ENCODE data around the gene MT1F.

DNA sequence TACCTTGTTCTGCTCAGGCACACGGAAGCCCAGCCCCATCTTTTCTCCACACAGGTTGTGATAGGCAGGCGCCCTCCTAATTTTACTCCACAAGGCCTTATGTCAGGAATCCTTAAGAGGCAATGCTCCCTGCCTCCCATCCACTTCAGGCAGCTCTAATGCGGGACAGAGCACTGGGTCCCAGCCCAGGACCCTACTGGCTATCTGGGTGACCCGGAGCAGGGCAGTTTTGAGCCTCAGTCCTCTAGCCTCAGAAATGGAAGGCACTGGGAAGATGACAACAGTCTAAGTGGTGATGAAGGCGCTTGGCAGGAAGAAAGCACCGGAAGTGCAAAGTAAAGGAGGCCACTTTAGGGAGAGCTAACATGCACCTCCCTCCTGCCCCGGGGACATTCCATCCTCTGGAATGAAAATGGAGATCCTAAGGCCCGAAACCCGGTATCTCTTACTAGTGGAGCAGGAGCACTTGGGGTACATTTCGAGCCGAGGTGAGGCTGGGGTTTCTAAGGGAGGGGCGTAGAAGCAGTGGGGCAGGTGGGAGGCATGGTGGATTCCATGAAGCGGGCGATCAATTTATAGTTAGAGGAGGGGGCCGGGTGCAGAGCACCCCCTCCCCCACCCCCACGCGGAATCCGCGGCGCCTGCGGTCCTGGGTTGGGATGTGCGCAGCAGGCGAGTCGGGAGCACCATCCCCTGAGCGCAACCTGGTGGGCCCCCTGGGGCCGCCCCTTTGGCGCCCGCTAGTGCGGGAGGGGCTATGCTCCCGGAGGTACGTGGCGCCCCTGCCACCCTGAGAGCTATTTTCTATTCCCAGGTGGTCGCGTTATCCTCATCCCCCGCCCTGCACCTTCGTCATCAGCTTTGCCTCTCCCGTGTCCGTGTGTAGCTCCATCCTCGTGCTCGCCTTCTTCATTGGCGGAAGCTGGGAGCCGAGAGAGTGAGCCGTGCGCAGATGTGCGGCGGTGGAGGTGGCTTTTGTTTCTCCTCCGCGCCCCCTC is 4.9 kb downstream of the MT1F start:
- TF ChIP-seq, protein P1, sequence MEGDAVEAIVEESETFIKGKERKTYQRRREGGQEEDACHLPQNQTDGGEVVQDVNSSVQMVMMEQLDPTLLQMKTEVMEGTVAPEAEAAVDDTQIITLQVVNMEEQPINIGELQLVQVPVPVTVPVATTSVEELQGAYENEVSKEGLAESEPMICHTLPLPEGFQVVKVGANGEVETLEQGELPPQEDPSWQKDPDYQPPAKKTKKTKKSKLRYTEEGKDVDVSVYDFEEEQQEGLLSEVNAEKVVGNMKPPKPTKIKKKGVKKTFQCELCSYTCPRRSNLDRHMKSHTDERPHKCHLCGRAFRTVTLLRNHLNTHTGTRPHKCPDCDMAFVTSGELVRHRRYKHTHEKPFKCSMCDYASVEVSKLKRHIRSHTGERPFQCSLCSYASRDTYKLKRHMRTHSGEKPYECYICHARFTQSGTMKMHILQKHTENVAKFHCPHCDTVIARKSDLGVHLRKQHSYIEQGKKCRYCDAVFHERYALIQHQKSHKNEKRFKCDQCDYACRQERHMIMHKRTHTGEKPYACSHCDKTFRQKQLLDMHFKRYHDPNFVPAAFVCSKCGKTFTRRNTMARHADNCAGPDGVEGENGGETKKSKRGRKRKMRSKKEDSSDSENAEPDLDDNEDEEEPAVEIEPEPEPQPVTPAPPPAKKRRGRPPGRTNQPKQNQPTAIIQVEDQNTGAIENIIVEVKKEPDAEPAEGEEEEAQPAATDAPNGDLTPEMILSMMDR (IDR thresholded peaks at IDR 0.05): no peak
- TF ChIP-seq POLR2A (IDR thresholded peaks at IDR 0.05): no peak

All from right lobe of liver (tissue), 4 donors.